ENCODE data around the gene ARHGAP10. TPM values are rescaled to one million over a fixed set of nuclear protein-coding genes. Genes with fewer than 3 reads are reported as not detected.

The ARHGAP10 gene
- total and polyA plus RNA-seq, 2 donors (not counting 1 experiment from before 2014, with no cell fraction given): 0.10 to 0.34 TPM

- Histone ChIP-seq H3K36me3 (replicated peaks in 1 of 2; ENCODE audit: control extremely low read depth in 1 of 2, control insufficient read depth in 1 of 2, extremely low read depth in 1 of 2, insufficient read depth in 2 of 2, low read length in 1 of 2) (no peaks in the 10 kb centered on the region), H3K79me2 (ENCODE audit: control insufficient read depth, insufficient read depth, low read length) (no peaks in the 10 kb centered on the region), H2AFZ (ENCODE audit: insufficient read depth, low read depth, low read length, poor library complexity, severe bottlenecking) (no peak overlapping the region), H3K27me3 (replicated peaks in 1 of 4; ENCODE audit: control extremely low read depth in 1 of 4, control insufficient read depth in 3 of 4, insufficient read depth in 4 of 4, low read length in 3 of 4) (no peaks in the 10 kb centered on the region), H3K4me3 (ENCODE audit: control extremely low read depth in 1 of 5, extremely low read depth in 1 of 5, insufficient read depth in 1 of 5, low read depth in 2 of 5, low read length in 4 of 5) (no peak overlapping the region), H3K27ac (ENCODE audit: low read length in 2 of 2) (no peak overlapping the region), H3K9me3 (ENCODE audit: control extremely low read depth in 1 of 3, control insufficient read depth in 2 of 3, insufficient read depth in 1 of 3, low read length in 2 of 3) (no peaks in the 10 kb centered on the region), H3K9ac (ENCODE audit: low read length) (no peak overlapping the region), H3K4me1 (ENCODE audit: control insufficient read depth in 2 of 2, insufficient read depth in 2 of 2, low read length in 2 of 2) (peaks cover 31 to 33% of the 10 kb centered on the region in 2 donors), H3K4me2 (replicated peaks; ENCODE audit: low read depth, low read length, poor library complexity, severe bottlenecking) (peak overlapping the region; percentile 58), H4K20me1 (ENCODE audit: control insufficient read depth, insufficient read depth, low read length, poor library complexity, severe bottlenecking) (no peaks in the 10 kb centered on the region)
- WGBS (ENCODE audit: insufficient coverage): 85% methylated on average over 8 of the region's 14 CpGs
- ATAC-seq (ENCODE audit: low read depth) (no peak), DNase-seq (no peak)
- CTCF ChIA-PET: interaction anchor here (1.2 to 1.5 kb wide), 3 partner anchors 21 to 385 kb away, joined by 3 read pairs; partner anchors contain the start of gene NR3C2
- no peak overlapping the region for H3K4me3 Mint-ChIP-seq
- H3K9me3 Mint-ChIP-seq (ENCODE audit: insufficient read depth): no peaks in the 10 kb centered on the region
- no peaks in the 10 kb centered on the region for H3K27me3 Mint-ChIP-seq
- intact Hi-C loops (cut with micrococcal nuclease): loop anchor here (1.0 kb wide), 1 partner anchor 1206 kb away; no protein-coding TSS in a partner anchor
- no peak overlapping the region for H3K27ac Mint-ChIP-seq
- POLR2A ChIA-PET: no interaction called here
- no peak for TF ChIP-seq EZH2 (IDR thresholded peaks at IDR 0.05; ENCODE audit: borderline replicate concordance, insufficient read depth, low read depth, low read length, poor library complexity, severe bottlenecking)
- TF ChIP-seq CTCF (IDR thresholded peaks at IDR 0.05): no peak
- peaks cover 40% of the 10 kb centered on the region for H3K4me1 Mint-ChIP-seq
Measured at GRCh38 chr4:148057984-148058859, 326.3 kb downstream of the ARHGAP10 start.

- intact Hi-C loops (cut with micrococcal nuclease): no loop called here
- ChIA-PET POLR2A (no interaction called here), CTCF (interaction anchor here (1.2 kb wide), 1 partner anchor 19 kb away, joined by 3 read pairs; no protein-coding TSS in a partner anchor)
- Histone ChIP-seq H2AFZ (ENCODE audit: insufficient read depth, low read depth, low read length, poor library complexity, severe bottlenecking) (no peak overlapping the region), H3K27me3 (replicated peaks in 1 of 4; ENCODE audit: control extremely low read depth in 1 of 4, control insufficient read depth in 3 of 4, insufficient read depth in 4 of 4, low read length in 3 of 4) (no peaks in the 10 kb centered on the region), H3K4me1 (ENCODE audit: control insufficient read depth in 2 of 2, insufficient read depth in 2 of 2, low read length in 2 of 2) (peaks cover 26 to 28% of the 10 kb centered on the region in 2 donors), H3K4me3 (ENCODE audit: control extremely low read depth in 1 of 5, extremely low read depth in 1 of 5, insufficient read depth in 1 of 5, low read depth in 2 of 5, low read length in 4 of 5) (no peak overlapping the region), H3K9me3 (ENCODE audit: control extremely low read depth in 1 of 3, control insufficient read depth in 2 of 3, insufficient read depth in 1 of 3, low read length in 2 of 3) (no peaks in the 10 kb centered on the region), H3K36me3 (replicated peaks in 1 of 2; ENCODE audit: control extremely low read depth in 1 of 2, control insufficient read depth in 1 of 2, extremely low read depth in 1 of 2, insufficient read depth in 2 of 2, low read length in 1 of 2) (no peaks in the 10 kb centered on the region), H3K79me2 (ENCODE audit: control insufficient read depth, insufficient read depth, low read length) (no peaks in the 10 kb centered on the region), H3K9ac (ENCODE audit: low read length) (no peak overlapping the region), H3K27ac (ENCODE audit: low read length in 2 of 2) (no peak overlapping the region), H4K20me1 (ENCODE audit: control insufficient read depth, insufficient read depth, low read length, poor library complexity, severe bottlenecking) (no peaks in the 10 kb centered on the region), H3K4me2 (replicated peaks; ENCODE audit: low read depth, low read length, poor library complexity, severe bottlenecking) (no peak overlapping the region)
- H3K9me3 Mint-ChIP-seq (ENCODE audit: insufficient read depth): no peaks in the 10 kb centered on the region
- ATAC-seq (ENCODE audit: low read depth) (no peak), DNase-seq (no peak)
- peaks cover 40% of the 10 kb centered on the region for H3K4me1 Mint-ChIP-seq
- H3K4me3 Mint-ChIP-seq: no peak overlapping the region
- TF ChIP-seq CTCF (IDR thresholded peaks at IDR 0.05) (no peak), EZH2 (IDR thresholded peaks at IDR 0.05; ENCODE audit: borderline replicate concordance, insufficient read depth, low read depth, low read length, poor library complexity, severe bottlenecking) (no peak)
- no peak overlapping the region for H3K27ac Mint-ChIP-seq
- 87% methylated on average over 5 of the region's 10 CpGs for WGBS (ENCODE audit: insufficient coverage)
- no peaks in the 10 kb centered on the region for H3K27me3 Mint-ChIP-seq
Measured at GRCh38 chr4:148059617-148060180, 327.8 kb downstream of the ARHGAP10 start.

All from B cell (primary cell).